Body of pancreas (tissue), 4 donors: Measurements from ENCODE around the gene CEP112. TPM values are rescaled to one million over a fixed set of nuclear protein-coding genes. Genes with fewer than 3 reads are reported as not detected.
"Not testable (repeated sequence)": the region's sequence is repeated elsewhere in the genome, so short reads cannot be mapped to it uniquely, and the experiment has no call there.

Experiments used
- ATAC-seq: fragments of 150-250 bp; one replicate; pipeline ENCODE4 v1.9.1; 2016
- DNase-seq, 4 donors: peaks; one replicate each; pipeline ENCODE4 v3.0.0-alpha.2; 2019
- H3K27ac ChIP-seq, 4 donors: fragments of 200-600 bp; sonication (generic); 1 replicate in 3 of 4; 2 replicates in 1 of 4; pipeline versions ENCODE4 v1.5.1 to v1.6.1; 2016 to 2019; ENCODE audit warnings: mild to moderate bottlenecking in 1 of 4, mixed read lengths in 1 of 4, moderate library complexity in 1 of 4
- H3K27me3 ChIP-seq, 2 donors: fragments of 200-600 bp; sonication (generic); one replicate each; pipeline ENCODE4 v1.6.0; 2016; ENCODE audit warnings: mild to moderate bottlenecking in 1 of 2
- H3K36me3 ChIP-seq, 2 donors: fragments of 200-600 bp; sonication (generic); replicated peaks in 1 of 2; 2 replicates each; pipeline ENCODE4 v1.5.1; 2016; ENCODE audit warnings: low read depth in 2 of 2; ENCODE audit not compliant: insufficient read depth in 1 of 2
- H3K4me1 ChIP-seq: fragments of 200-600 bp; sonication (generic); one replicate; pipeline ENCODE4 v1.6.0; 2016
- H3K4me3 ChIP-seq, 2 donors: fragments of 200-600 bp; sonication (generic); 1 replicate in 1 of 2; 2 replicates in 1 of 2; pipeline ENCODE4 v1.5.1; 2016 to 2019
- H3K9me3 ChIP-seq, 3 donors: fragments of 200-600 bp; sonication (generic); 1 replicate in 2 of 3; 2 replicates in 1 of 3; pipeline ENCODE4 v1.5.1; 2016
- CTCF ChIP-seq, 7 experiments: fragments of 450-650 bp in 4 of 7; fragments of 200-600 bp in 3 of 7; sonication (generic) in 3 of 7; IDR thresholded peaks; one replicate each; pipeline ENCODE4 v1.5.1; 2016 to 2019; ENCODE audit warnings: antibody characterized with exemption in 7 of 7
- POLR2A ChIP-seq, 3 donors: fragments of 450-650 bp; IDR thresholded peaks; one replicate each; pipeline ENCODE4 v1.6.1; 2016; ENCODE audit warnings: antibody characterized with exemption in 3 of 3, mild to moderate bottlenecking in 2 of 3
- WGBS, 2 donors: methylation state at CpG; one replicate each; pipeline ENCODE4 v1.1.5; 2017; 5-methylcytosine and 5-hydroxymethylcytosine counted together
- intact Hi-C: fragments of 100-400 bp; cut with DNase I; formaldehyde crosslinking; loops from one replicate; pipeline ENCODE4 v1.15.1; 2023
- total RNA-seq, 2 donors: library from RNA; depleted of rRNA; stranded (reverse); fragments of >200 nt; gene quantifications; one replicate each; pipeline ENCODE4 v1.1.0, GENCODE V29; 2016

The CEP112 gene
- total RNA-seq, 2 donors from 2014 or later, result 5.2 to 10.2 TPM

DNA sequence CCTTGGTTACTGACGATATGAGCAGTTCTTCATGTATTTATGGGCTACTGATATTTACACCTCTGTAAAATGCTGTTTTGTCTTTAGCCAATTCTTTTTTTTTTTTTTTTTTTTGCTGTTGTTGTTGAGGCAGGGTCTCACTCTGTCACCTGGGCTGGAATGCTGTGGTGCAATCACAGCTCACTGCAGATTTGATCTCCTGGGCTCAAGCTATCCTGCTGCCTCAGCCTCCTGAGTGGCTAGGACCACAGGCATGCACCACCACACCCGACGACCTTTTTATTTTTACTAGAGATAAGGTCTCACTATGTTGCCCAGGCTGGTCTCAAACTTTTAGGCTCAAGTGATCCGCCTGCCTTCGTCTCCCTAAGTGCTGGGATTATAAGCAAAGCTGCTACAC, 405.5 kb downstream of the CEP112 start:
- Histone ChIP-seq H3K9me3 (no peaks in the 10 kb centered on the region), H3K4me1 (peaks cover 15% of the 10 kb centered on the region), H3K27ac (no peak overlapping the region), H3K27me3 (no peaks in the 10 kb centered on the region), H3K4me3 (no peak overlapping the region), H3K36me3 (no peaks in the 10 kb centered on the region)
- WGBS, 2 donors, result 88 to 97% methylated on average over 5 of the region's 5 CpGs
- TF ChIP-seq CTCF (IDR thresholded peaks at IDR 0.05) (no peak), POLR2A (IDR thresholded peaks at IDR 0.05) (no peak)
- intact Hi-C loops, result no loop called here
- no peak for ATAC-seq
- DNase-seq, result no peak

DNA sequence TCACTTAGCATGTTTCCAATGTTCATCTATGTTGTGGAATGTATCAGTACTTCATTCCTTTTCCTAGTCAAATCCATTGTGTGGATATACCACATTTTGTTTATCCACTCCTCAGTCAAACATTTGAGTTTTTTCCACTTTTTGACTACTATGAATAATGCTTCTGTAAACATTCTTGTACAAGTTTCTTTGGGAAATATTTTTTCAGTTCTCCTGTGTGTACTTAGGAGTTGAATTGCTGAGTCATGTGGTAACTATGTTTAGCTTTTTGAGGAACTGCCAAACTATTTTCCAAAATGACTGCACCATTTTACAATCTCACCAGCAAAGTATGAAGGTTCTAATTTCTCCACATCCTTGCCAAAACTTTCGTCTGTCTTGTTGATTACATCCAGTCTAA, 406.8 kb downstream of the CEP112 start:
- no peak overlapping the region for H3K4me3 ChIP-seq
- H3K27ac ChIP-seq, result peak overlapping the region in 2 of 4 donors; percentile 55 to 60
- TF ChIP-seq POLR2A (IDR thresholded peaks at IDR 0.05), result no peak
- TF ChIP-seq CTCF (IDR thresholded peaks at IDR 0.05), result no peak
- intact Hi-C loops, result no loop called here
- no peaks in the 10 kb centered on the region for H3K27me3 ChIP-seq
- 0 to 3% methylated on average over 1 of the region's 1 CpG for WGBS, 2 donors
- ATAC-seq (peak; percentile 79), DNase-seq (no peak)
- peaks cover 15% of the 10 kb centered on the region for H3K4me1 ChIP-seq
- H3K36me3 ChIP-seq, result no peaks in the 10 kb centered on the region
- no peaks in the 10 kb centered on the region for H3K9me3 ChIP-seq

GRCh38 chr17:65783845-65784334, 408.0 kb downstream of the CEP112 start:
- no peak overlapping the region for H3K4me3 ChIP-seq
- H3K27me3 ChIP-seq, result no peaks in the 10 kb centered on the region
- no peaks in the 10 kb centered on the region for H3K36me3 ChIP-seq
- DNase-seq (no peak), ATAC-seq (no peak)
- intact Hi-C loops, result no loop called here
- H3K27ac ChIP-seq, result no peak overlapping the region
- no peaks in the 10 kb centered on the region for H3K9me3 ChIP-seq
- H3K4me1 ChIP-seq, result peaks cover 15% of the 10 kb centered on the region
- WGBS, 2 donors, result 82 to 88% methylated on average over 4 of the region's 4 CpGs
- no peak for TF ChIP-seq CTCF (IDR thresholded peaks at IDR 0.05)
- TF ChIP-seq POLR2A (IDR thresholded peaks at IDR 0.05), result no peak

- H3K9me3 ChIP-seq, ATAC-seq, H3K36me3 ChIP-seq, H3K27me3 ChIP-seq, DNase-seq, H3K27ac ChIP-seq, H3K4me3 ChIP-seq, intact Hi-C loops: not testable (repeated sequence)
- peaks cover 15% of the 10 kb centered on the region for H3K4me1 ChIP-seq
- WGBS, 2 donors, result 35 to 95% methylated on average over 1 of the region's 1 CpG
Measured at GRCh38 chr17:65782104-65782706, 409.7 kb downstream of the CEP112 start.

DNA sequence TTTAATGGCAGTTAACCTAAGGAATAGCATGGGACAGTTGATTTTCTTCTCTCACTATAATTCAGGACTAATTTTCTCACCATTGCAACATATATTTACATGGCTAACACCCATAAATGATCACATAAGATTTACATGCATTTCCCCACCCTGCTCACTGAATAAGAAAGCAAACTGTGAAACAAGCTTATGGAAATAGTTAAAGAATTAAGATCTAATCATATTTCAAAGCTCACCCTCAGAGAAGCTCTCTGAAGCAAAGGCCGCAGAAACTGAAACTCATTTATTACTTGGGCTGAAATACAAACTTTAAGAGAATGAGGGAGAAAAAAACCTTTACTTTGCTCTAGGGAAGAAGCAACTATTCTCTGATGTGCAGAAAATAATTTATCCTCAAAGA, 411.8 kb downstream of the CEP112 start:
- Histone ChIP-seq H3K36me3 (no peaks in the 10 kb centered on the region), H3K27ac (no peak overlapping the region), H3K9me3 (no peaks in the 10 kb centered on the region), H3K4me1 (peaks cover 9% of the 10 kb centered on the region), H3K4me3 (no peak overlapping the region), H3K27me3 (no peaks in the 10 kb centered on the region)
- TF ChIP-seq CTCF (IDR thresholded peaks at IDR 0.05) (no peak), POLR2A (IDR thresholded peaks at IDR 0.05) (no peak)
- DNase-seq, result no peak
- ATAC-seq, result no peak
- intact Hi-C loops, result no loop called here
- 86 to 90% methylated on average over 1 of the region's 1 CpG for WGBS, 2 donors
